ENCODE data around the gene FREM2. TPM values are rescaled to one million over a fixed set of nuclear protein-coding genes. Genes with fewer than 3 reads are reported as not detected.

FREM2 gene
- total RNA-seq, 1 experiment from 2014 or later = 0.05 TPM

DNA sequence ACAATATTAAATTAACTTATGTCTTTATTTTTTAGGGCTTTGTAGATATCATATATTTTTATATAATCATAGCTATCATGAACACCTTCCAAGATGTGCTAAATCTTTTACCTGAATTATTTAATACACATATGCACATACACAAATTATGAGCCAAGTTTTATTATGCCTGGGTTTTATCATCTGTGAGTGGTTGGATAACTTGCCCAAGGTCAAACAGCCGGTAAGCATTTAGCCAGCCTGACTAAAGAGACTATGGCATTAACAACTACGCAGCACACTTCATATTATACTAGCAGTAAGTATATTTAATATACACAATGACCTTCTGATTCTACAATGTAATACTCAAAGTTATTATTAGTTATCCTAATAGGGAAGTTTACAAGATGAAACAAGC is 132.7 kb downstream of the FREM2 start (continued):
- TF ChIP-seq, protein P1, sequence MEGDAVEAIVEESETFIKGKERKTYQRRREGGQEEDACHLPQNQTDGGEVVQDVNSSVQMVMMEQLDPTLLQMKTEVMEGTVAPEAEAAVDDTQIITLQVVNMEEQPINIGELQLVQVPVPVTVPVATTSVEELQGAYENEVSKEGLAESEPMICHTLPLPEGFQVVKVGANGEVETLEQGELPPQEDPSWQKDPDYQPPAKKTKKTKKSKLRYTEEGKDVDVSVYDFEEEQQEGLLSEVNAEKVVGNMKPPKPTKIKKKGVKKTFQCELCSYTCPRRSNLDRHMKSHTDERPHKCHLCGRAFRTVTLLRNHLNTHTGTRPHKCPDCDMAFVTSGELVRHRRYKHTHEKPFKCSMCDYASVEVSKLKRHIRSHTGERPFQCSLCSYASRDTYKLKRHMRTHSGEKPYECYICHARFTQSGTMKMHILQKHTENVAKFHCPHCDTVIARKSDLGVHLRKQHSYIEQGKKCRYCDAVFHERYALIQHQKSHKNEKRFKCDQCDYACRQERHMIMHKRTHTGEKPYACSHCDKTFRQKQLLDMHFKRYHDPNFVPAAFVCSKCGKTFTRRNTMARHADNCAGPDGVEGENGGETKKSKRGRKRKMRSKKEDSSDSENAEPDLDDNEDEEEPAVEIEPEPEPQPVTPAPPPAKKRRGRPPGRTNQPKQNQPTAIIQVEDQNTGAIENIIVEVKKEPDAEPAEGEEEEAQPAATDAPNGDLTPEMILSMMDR (IDR thresholded peaks at IDR 0.05 in 2 of 3, conservative IDR thresholded peaks at IDR 0.05 in 1 of 3; ENCODE audit: borderline replicate concordance in 1 of 3, insufficient read depth in 1 of 3, low read depth in 2 of 3, low read length in 2 of 3) = no peak
- no peak for TF ChIP-seq ELF1 (IDR thresholded peaks at IDR 0.05; ENCODE audit: borderline replicate concordance, low read depth)
- TF ChIP-seq, protein P2, sequence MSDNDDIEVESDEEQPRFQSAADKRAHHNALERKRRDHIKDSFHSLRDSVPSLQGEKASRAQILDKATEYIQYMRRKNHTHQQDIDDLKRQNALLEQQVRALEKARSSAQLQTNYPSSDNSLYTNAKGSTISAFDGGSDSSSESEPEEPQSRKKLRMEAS (IDR thresholded peaks at IDR 0.05) = no peak
- no peak for TF ChIP-seq EZH2phosphoT487 (IDR thresholded peaks at IDR 0.05; ENCODE audit: borderline replicate concordance)
- TF ChIP-seq ZFX (IDR thresholded peaks at IDR 0.05) = no peak
- TF ChIP-seq POLR2AphosphoS5 (IDR thresholded peaks at IDR 0.05; ENCODE audit: low read depth, low read length) = no peak

DNA sequence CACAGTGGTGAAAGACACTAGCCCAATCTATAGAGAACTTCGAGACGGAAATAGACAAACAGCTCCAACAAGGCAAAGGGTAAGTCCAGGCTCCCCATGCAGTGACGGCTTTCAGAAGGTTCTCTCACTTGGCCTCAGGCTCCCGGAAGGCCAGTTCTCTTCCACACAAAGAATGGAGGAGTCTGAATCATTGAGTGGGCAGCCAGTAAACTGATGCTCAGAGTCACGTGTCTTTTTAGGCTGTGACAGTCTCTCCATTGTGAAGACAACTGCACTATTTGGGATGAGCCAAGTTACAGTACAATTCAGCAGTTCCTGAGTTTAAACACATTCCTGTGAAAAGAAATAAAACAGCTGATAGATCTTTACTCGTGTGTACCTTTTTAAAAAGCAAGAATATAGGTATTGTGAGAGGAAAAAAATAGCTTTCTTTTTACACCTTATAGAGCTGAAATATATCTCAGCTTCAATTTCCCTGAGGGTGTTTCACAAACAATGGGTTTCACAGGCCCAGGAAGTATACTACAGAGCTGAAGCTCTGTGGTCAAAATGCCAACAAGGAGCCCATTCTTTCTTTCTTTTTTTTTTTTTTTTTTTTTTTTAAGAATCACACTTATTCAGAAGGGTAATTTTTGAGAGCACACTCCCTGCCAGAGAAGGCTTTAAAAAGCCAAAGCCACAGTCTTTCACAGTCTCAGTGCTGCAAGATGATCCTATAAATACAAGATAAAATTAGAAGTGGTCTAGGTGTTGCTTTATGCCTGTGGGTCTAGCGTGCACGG is 135.1 kb downstream of the FREM2 start:
- no peak overlapping the region for H3K9ac ChIP-seq (ENCODE audit: low read length)
- peaks cover 0 to 11% of the 10 kb centered on the region in 2 experiments; a peak in 1 of 4 replicates for H3K9me3 ChIP-seq (ENCODE audit: control insufficient read depth in 1 of 2, insufficient read depth in 1 of 2, low read depth in 1 of 2, low read length in 2 of 2)
- H3K9me2 ChIP-seq (ENCODE audit: insufficient read depth) = no peaks in the 10 kb centered on the region
- no peak for DNase-seq (ENCODE audit: low read depth, low spot score)
- H3K4me3 ChIP-seq (replicated peaks in 1 of 2; ENCODE audit: low read depth in 1 of 2, low read length in 2 of 2) = no peak overlapping the region
- ChIA-PET CTCF (no interaction called here), RAD21 (ENCODE audit: low non-redundant PET in 1 of 2, low total read pairs in 2 of 2, uncharacterized antibody in 2 of 2, unreplicated experiment in 2 of 2) (no interaction called here), POLR2A (no interaction called here)
- no peaks in the 10 kb centered on the region for H3K27me3 ChIP-seq (ENCODE audit: insufficient read depth, low read length)
- H2AFZ ChIP-seq (ENCODE audit: low read depth, low read length, poor library complexity, severe bottlenecking) = no peak overlapping the region
- H3K4me2 ChIP-seq (ENCODE audit: low read length) = no peak overlapping the region
- H3K4me1 ChIP-seq (ENCODE audit: control insufficient read depth in 1 of 2, insufficient read depth in 2 of 2, low read length in 2 of 2) = no peaks in the 10 kb centered on the region
- intact Hi-C loops (cut with micrococcal nuclease) = no loop called here
- no peak for ATAC-seq
- H3K27ac ChIP-seq (ENCODE audit: low read depth, low read length) = no peak overlapping the region
- BruUV-seq (replicated peaks) = no TSS peak
- no peak for TF ChIP-seq RAD21 (IDR thresholded peaks at IDR 0.05; ENCODE audit: low read depth)
- H3K36me3 ChIP-seq (ENCODE audit: control insufficient read depth in 1 of 2, insufficient read depth in 2 of 2, low read length in 2 of 2) = no peaks in the 10 kb centered on the region
- no peaks in the 10 kb centered on the region for H3K79me2 ChIP-seq (ENCODE audit: insufficient read depth, low read length)
- H4K20me1 ChIP-seq (ENCODE audit: insufficient read depth) = no peaks in the 10 kb centered on the region

Measured in HCT116 (cell line).